ENCODE data around the gene DPP3. TPM values are rescaled to one million over a fixed set of nuclear protein-coding genes. Genes with fewer than 3 reads are reported as not detected.
"Not testable (repeated sequence)": the region's sequence is repeated elsewhere in the genome, so short reads cannot be mapped to it uniquely, and the experiment has no call there.

DPP3 gene
- total and polyA plus RNA-seq, 2 of the 4 experiments (the other 2 are of a cell fraction), result 51.8 to 66.3 TPM

- H2BK5ac ChIP-seq (ENCODE audit: low read depth, low read length, poor library complexity, severe bottlenecking); H3K9me1 ChIP-seq (ENCODE audit: insufficient read depth, low read length); H4K8ac ChIP-seq (ENCODE audit: low read depth in 2 of 2, low read length in 2 of 2); H4K5ac ChIP-seq (ENCODE audit: low read depth, low read length); H2BK120ac ChIP-seq (ENCODE audit: low read depth, low read length); H3K18ac ChIP-seq (ENCODE audit: low read depth, low read length); H2BK15ac ChIP-seq (ENCODE audit: low read depth, low read length); H4K91ac ChIP-seq (ENCODE audit: insufficient read depth, low read depth, low read length); H2BK20ac ChIP-seq (ENCODE audit: low read depth, low read length); H3K9ac ChIP-seq (ENCODE audit: low read depth, low read length); H3K36me3 ChIP-seq (ENCODE audit: control insufficient read depth, insufficient read depth, low read length); H2AK5ac ChIP-seq (ENCODE audit: low read depth, low read length); H3K27me3 ChIP-seq (ENCODE audit: control insufficient read depth, insufficient read depth, low read length); H3K79me1 ChIP-seq (ENCODE audit: low read depth in 1 of 2, low read length in 2 of 2); H3K27ac ChIP-seq (ENCODE audit: insufficient read depth, low read length); H3K4ac ChIP-seq (ENCODE audit: low read depth, low read length); BruUV-seq (replicated peaks); H3K4me3 ChIP-seq (ENCODE audit: insufficient read depth, low read depth, low read length); H3K23ac ChIP-seq (ENCODE audit: low read depth, low read length); H2AFZ ChIP-seq (replicated peaks; ENCODE audit: low read length, poor library complexity); dilution Hi-C loops (cut with HindIII; ENCODE audit: low sequenced_read_pairs, unreplicated experiment); ATAC-seq (ENCODE audit: low read depth); H4K20me1 ChIP-seq (ENCODE audit: insufficient read depth, low read length); DNase-seq; H3K14ac ChIP-seq (replicated peaks; ENCODE audit: low read depth, low read length); H3K4me2 ChIP-seq (ENCODE audit: low read depth, low read length); in situ Hi-C loops (cut with MboI; ENCODE audit: low sequenced_read_pairs); H3K4me1 ChIP-seq (ENCODE audit: control insufficient read depth, insufficient read depth, low read length); H3K9me3 ChIP-seq (ENCODE audit: control insufficient read depth, insufficient read depth, low read length); H3K56ac ChIP-seq (ENCODE audit: extremely low read depth, insufficient read depth, low read length): not testable (repeated sequence)
- peak overlapping the region; percentile 3 for H2AK9ac ChIP-seq (replicated peaks; ENCODE audit: low read depth, low read length, poor library complexity)
- intact Hi-C loops (cut with micrococcal nuclease), result loop anchor here (5.0 kb wide), 1 partner anchor 45 kb away; no protein-coding TSS in a partner anchor
- ChIA-PET CTCF (interaction anchor here (0.6 kb wide), 1 partner anchor 42 kb away, joined by 4 read pairs; no protein-coding TSS in a partner anchor), POLR2A (ENCODE audit: unreplicated experiment) (interaction anchor here (0.6 kb wide), 1 partner anchor 35 kb away, joined by 3 read pairs; no protein-coding TSS in a partner anchor)
- 70% methylated on average over 1 of the region's 8 CpGs; no CpG with 5 or more reads in 1 of the 2 experiments for WGBS, 2 experiments (ENCODE audit: extremely low coverage in 2 of 2, insufficient read length in 1 of 2)
These were observed 48.3 kb upstream of the DPP3 start for GRCh38 chr11:66431871-66432329.

Measured in IMR-90 (cell line).